ENCODE results near the gene PIN1. TPM values are rescaled to one million over a fixed set of nuclear protein-coding genes. Genes with fewer than 3 reads are reported as not detected.
"Not testable (repeated sequence)": the region's sequence is repeated elsewhere in the genome, so short reads cannot be mapped to it uniquely, and the experiment has no call there.

PIN1 gene
- total RNA-seq, 1 experiment from 2014 or later = 61.4 TPM

DNA sequence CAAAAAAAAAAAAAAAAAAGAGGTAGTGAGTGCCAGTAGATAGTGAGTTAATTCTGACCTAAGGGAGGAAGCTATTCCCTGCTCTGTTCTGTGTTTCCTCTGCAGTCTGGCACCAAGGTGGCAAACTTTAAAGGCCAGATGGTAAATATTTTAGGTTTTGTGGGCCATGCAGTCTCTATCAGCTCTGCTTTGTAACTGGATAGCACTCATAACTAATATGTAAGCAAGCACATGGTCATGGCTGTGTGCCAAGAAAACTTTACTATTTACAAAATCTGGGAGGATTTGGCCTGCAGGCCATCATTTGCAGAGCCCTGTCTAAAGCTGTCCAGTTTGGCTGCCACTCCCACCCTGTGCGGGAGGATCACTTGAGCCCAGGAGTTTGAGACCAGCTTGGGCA, 4.3 kb downstream of the PIN1 start:
- Mint-ChIP-seq H3K27ac (ENCODE audit: low read depth, unreplicated experiment) (no peak overlapping the region), H3K27me3 (ENCODE audit: insufficient read depth, unreplicated experiment) (no peaks in the 10 kb centered on the region), H3K4me3 (ENCODE audit: unreplicated experiment) (no peak overlapping the region), H3K36me3 (ENCODE audit: insufficient read depth, unreplicated experiment) (peaks cover 55% of the 10 kb centered on the region), H3K9me3 (ENCODE audit: unreplicated experiment) (no peaks in the 10 kb centered on the region), H3K4me1 (ENCODE audit: insufficient read depth, unreplicated experiment) (peaks cover 7% of the 10 kb centered on the region)
- no peak for DNase-seq (ENCODE audit: unreplicated experiment)
- no peak for TF ChIP-seq CTCF (IDR thresholded peaks at IDR 0.05; ENCODE audit: unreplicated experiment)
- ChIA-PET CTCF (interaction anchor here (1.7 kb wide), 1 partner anchor 33 kb away, joined by 5 read pairs; no protein-coding TSS in a partner anchor), POLR2A (interaction anchor here (1.4 to 2.2 kb wide), 2 partner anchors 11 to 13 kb away, joined by 3 to 11 read pairs; partner anchors contain the start of gene UBL5)
- intact Hi-C loops (cut with micrococcal nuclease) = no loop called here
- BruUV-seq (replicated peaks) = no TSS peak

DNA sequence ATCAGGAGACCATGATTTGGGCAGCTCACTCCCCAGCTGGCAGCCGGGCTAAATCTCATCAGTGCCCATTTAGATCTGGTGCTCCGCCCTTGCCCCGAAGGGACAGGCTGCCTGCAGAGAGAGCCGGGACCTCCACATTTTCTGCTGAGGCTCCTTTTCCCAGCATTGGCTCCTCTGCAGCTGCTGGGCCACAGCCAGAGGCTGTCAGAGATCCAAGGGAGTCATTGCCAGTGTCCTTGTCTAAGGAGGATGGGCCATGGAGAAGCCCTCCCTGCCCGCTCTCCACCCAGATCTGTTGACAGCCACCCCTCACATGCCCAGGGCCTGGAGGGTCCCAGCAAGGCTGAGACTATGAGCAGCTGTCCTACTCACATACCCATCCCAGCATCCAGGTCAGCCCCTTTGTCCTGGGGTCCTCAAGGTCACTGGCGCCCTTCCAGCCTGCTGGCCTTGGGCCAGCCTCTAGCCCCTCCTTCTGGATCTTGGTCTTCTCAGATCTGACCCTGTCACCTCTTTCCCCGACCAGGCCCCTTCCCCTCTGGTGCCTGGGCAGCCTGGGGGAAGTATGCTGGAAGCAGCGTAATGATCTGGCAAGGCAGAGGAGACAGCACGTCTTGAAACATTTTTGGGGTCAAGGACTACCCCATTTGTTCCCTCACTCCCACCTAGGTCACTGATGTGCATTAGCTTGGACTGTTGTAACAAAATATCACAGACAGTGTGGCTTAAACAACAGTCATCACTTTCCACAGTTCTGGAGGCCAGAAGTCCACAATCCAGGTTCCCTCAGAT, 7.9 kb downstream of the PIN1 start:
- Mint-ChIP-seq H3K27ac (ENCODE audit: low read depth, unreplicated experiment) (no peak overlapping the region), H3K36me3 (ENCODE audit: insufficient read depth, unreplicated experiment) (peaks cover 65% of the 10 kb centered on the region), H3K4me1 (ENCODE audit: insufficient read depth, unreplicated experiment) (peaks cover 14% of the 10 kb centered on the region), H3K4me3 (ENCODE audit: unreplicated experiment) (no peak overlapping the region), H3K27me3 (ENCODE audit: insufficient read depth, unreplicated experiment) (no peaks in the 10 kb centered on the region), H3K9me3 (ENCODE audit: unreplicated experiment) (no peaks in the 10 kb centered on the region)
- DNase-seq (ENCODE audit: unreplicated experiment) = no peak
- BruUV-seq (replicated peaks) = no TSS peak
- intact Hi-C loops (cut with micrococcal nuclease) = no loop called here
- TF ChIP-seq CTCF (IDR thresholded peaks at IDR 0.05; ENCODE audit: unreplicated experiment) = no peak
- CTCF ChIA-PET = interaction anchor here (0.6 kb wide), 1 partner anchor 730 kb away, joined by 4 read pairs; no protein-coding TSS in a partner anchor
- POLR2A ChIA-PET = no interaction called here

DNA sequence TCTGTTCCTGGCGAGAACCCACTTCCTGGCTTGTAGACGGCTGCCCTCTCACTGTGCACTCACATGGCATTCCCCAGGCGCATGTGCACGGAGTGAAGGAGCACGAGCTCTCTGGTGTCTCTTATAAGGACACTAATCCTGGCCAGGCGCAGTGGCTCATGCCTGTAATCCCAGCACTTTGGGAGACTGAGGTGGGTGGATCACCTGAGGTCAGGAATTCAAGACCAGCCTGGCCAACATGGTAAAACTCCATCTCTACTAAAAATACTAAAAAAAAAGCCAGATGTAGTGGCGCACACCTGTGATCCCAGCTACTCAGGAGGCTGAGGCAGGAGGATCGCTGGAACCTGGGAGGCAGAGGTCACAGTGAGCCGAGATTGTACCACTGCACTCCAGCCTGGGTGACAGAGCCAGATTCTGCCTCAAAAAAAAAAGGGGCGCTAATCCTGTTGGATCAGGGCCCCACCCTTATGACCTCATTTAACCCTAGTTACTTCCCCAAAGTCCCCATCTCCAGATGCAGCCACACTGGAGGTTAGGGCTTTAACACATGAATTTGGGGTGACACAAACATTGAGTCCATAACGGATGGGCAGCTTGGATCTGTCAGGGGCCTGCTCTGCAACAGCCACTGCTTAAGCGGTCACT, 8.6 kb downstream of the PIN1 start:
- POLR2A ChIA-PET = interaction anchor here (0.7 kb wide), 1 partner anchor 1495 kb away, joined by 3 read pairs; no protein-coding TSS in a partner anchor
- DNase-seq (ENCODE audit: unreplicated experiment); H3K27me3 Mint-ChIP-seq (ENCODE audit: insufficient read depth, unreplicated experiment); BruUV-seq (replicated peaks); H3K27ac Mint-ChIP-seq (ENCODE audit: low read depth, unreplicated experiment); CTCF ChIA-PET; H3K9me3 Mint-ChIP-seq (ENCODE audit: unreplicated experiment); intact Hi-C loops (cut with micrococcal nuclease); H3K4me3 Mint-ChIP-seq (ENCODE audit: unreplicated experiment): not testable (repeated sequence)
- Mint-ChIP-seq H3K36me3 (ENCODE audit: insufficient read depth, unreplicated experiment) (peaks cover 58% of the 10 kb centered on the region), H3K4me1 (ENCODE audit: insufficient read depth, unreplicated experiment) (peaks cover 14% of the 10 kb centered on the region)

GRCh38 chr19:9847087-9847671, 12.1 kb downstream of the PIN1 start:
- no peaks in the 10 kb centered on the region for H3K27me3 Mint-ChIP-seq (ENCODE audit: insufficient read depth, unreplicated experiment)
- H3K27ac Mint-ChIP-seq (ENCODE audit: low read depth, unreplicated experiment) = peak overlapping the region; percentile 49
- peaks cover 32% of the 10 kb centered on the region for H3K36me3 Mint-ChIP-seq (ENCODE audit: insufficient read depth, unreplicated experiment)
- peaks cover 14% of the 10 kb centered on the region for H3K4me1 Mint-ChIP-seq (ENCODE audit: insufficient read depth, unreplicated experiment)
- ChIA-PET POLR2A (no interaction called here), CTCF (interaction anchor here (0.6 to 1.5 kb wide), 10 partner anchors 8 to 548 kb away, joined by 3 to 6 read pairs (median 4); partner anchors contain the start of gene PIN1)
- no TSS peak for BruUV-seq (replicated peaks)
- H3K4me3 Mint-ChIP-seq (ENCODE audit: unreplicated experiment) = no peak overlapping the region
- DNase-seq (ENCODE audit: unreplicated experiment) = peak; percentile 80
- intact Hi-C loops (cut with micrococcal nuclease) = no loop called here
- peak; percentile 68 for TF ChIP-seq CTCF (IDR thresholded peaks at IDR 0.05; ENCODE audit: unreplicated experiment)
- no peaks in the 10 kb centered on the region for H3K9me3 Mint-ChIP-seq (ENCODE audit: unreplicated experiment)

Data from MCF 10A (cell line).